Activated T-helper 17 cell treated with anti-CD3 and anti-CD28 coated beads, Interleukin-2, amount 50 U/mL, for 72 hours (primary cell): ENCODE results near the gene ADAMTS7. TPM values are rescaled to one million over a fixed set of nuclear protein-coding genes. Genes with fewer than 3 reads are reported as not detected.
"Not testable (repeated sequence)": the region's sequence is repeated elsewhere in the genome, so short reads cannot be mapped to it uniquely, and the experiment has no call there.

Source experiments
- ATAC-seq: fragments of 150-1000 bp; cut with Tn5 transposase; replicated peaks from 2 replicates; pipeline ENCODE4 v1.10.0; 2021; ENCODE audit warnings: mild to moderate bottlenecking, moderate library complexity
- H3K27ac Mint-ChIP-seq: one replicate; pipeline ENCODE4 v1.8.0; 2022; ENCODE audit warnings: mixed read lengths
- H3K27me3 Mint-ChIP-seq: one replicate; pipeline ENCODE4 v1.8.0; 2022; ENCODE audit warnings: mixed read lengths
- H3K36me3 Mint-ChIP-seq: one replicate; pipeline ENCODE4 v1.8.0; 2022; ENCODE audit warnings: low read depth, mild to moderate bottlenecking, mixed read lengths
- H3K4me1 Mint-ChIP-seq: one replicate; pipeline ENCODE4 v1.8.0; 2022; ENCODE audit warnings: mixed read lengths
- H3K4me3 Mint-ChIP-seq: one replicate; pipeline ENCODE4 v1.8.0; 2022; ENCODE audit warnings: mild to moderate bottlenecking, mixed read lengths
- H3K9me3 Mint-ChIP-seq: one replicate; pipeline ENCODE4 v1.8.0; 2022; ENCODE audit warnings: mixed read lengths
- total RNA-seq, 2 donors: library from RNA; stranded (reverse); gene quantifications; one replicate each; pipeline ENCODE4 v1.2.3, GENCODE V29; 2022

ADAMTS7 gene
- total RNA-seq, 2 donors from 2014 or later: 1.2 to 4.4 TPM

- Mint-ChIP-seq H3K27ac (no peak overlapping the region), H3K36me3 (no peaks in the 10 kb centered on the region), H3K4me3 (no peak overlapping the region), H3K4me1 (no peaks in the 10 kb centered on the region), H3K9me3 (no peaks in the 10 kb centered on the region), H3K27me3 (peaks cover 9% of the 10 kb centered on the region)
- no peak for ATAC-seq
Measured at GRCh38 chr15:78726870-78727551, 84.3 kb downstream of the ADAMTS7 start.

GRCh38 chr15:78719819-78720450 lies 91.3 kb downstream of the ADAMTS7 start:
- H3K27ac Mint-ChIP-seq, H3K9me3 Mint-ChIP-seq, H3K4me3 Mint-ChIP-seq, H3K36me3 Mint-ChIP-seq, H3K4me1 Mint-ChIP-seq, ATAC-seq: not testable (repeated sequence)
- peaks cover 13% of the 10 kb centered on the region for H3K27me3 Mint-ChIP-seq

- no peak overlapping the region for H3K4me3 Mint-ChIP-seq
- no peaks in the 10 kb centered on the region for H3K36me3 Mint-ChIP-seq
- no peaks in the 10 kb centered on the region for H3K9me3 Mint-ChIP-seq
- H3K27ac Mint-ChIP-seq: no peak overlapping the region
- H3K27me3 Mint-ChIP-seq: peaks cover 13% of the 10 kb centered on the region
- no peak for ATAC-seq
- no peaks in the 10 kb centered on the region for H3K4me1 Mint-ChIP-seq
Measured at GRCh38 chr15:78718837-78719236, 92.4 kb downstream of the ADAMTS7 start.

- Mint-ChIP-seq H3K9me3 (no peaks in the 10 kb centered on the region), H3K4me1 (no peaks in the 10 kb centered on the region), H3K4me3 (no peak overlapping the region), H3K27me3 (peaks cover 18% of the 10 kb centered on the region), H3K27ac (no peak overlapping the region), H3K36me3 (no peaks in the 10 kb centered on the region)
- ATAC-seq: no peak
Measured at GRCh38 chr15:78717956-78718656, 93.2 kb downstream of the ADAMTS7 start.

GRCh38 chr15:78716651-78717050 lies 94.6 kb downstream of the ADAMTS7 start:
- no peak for ATAC-seq
- Mint-ChIP-seq H3K36me3 (no peaks in the 10 kb centered on the region), H3K9me3 (no peaks in the 10 kb centered on the region), H3K4me1 (no peaks in the 10 kb centered on the region), H3K27me3 (peaks cover 18% of the 10 kb centered on the region), H3K4me3 (no peak overlapping the region), H3K27ac (no peak overlapping the region)

GRCh38 chr15:78715930-78716329 lies 95.3 kb downstream of the ADAMTS7 start:
- H3K4me3 Mint-ChIP-seq: no peak overlapping the region
- H3K27ac Mint-ChIP-seq: no peak overlapping the region
- no peaks in the 10 kb centered on the region for H3K9me3 Mint-ChIP-seq
- H3K4me1 Mint-ChIP-seq: no peaks in the 10 kb centered on the region
- peak; percentile 92 for ATAC-seq
- no peaks in the 10 kb centered on the region for H3K36me3 Mint-ChIP-seq
- H3K27me3 Mint-ChIP-seq: peaks cover 21% of the 10 kb centered on the region

GRCh38 chr15:78715434-78715833 lies 95.8 kb downstream of the ADAMTS7 start:
- no peak overlapping the region for H3K4me3 Mint-ChIP-seq
- no peaks in the 10 kb centered on the region for H3K4me1 Mint-ChIP-seq
- no peaks in the 10 kb centered on the region for H3K36me3 Mint-ChIP-seq
- H3K27me3 Mint-ChIP-seq: peaks cover 21% of the 10 kb centered on the region
- H3K9me3 Mint-ChIP-seq: no peaks in the 10 kb centered on the region
- ATAC-seq: no peak
- H3K27ac Mint-ChIP-seq: no peak overlapping the region

GRCh38 chr15:78714890-78715289 lies 96.4 kb downstream of the ADAMTS7 start:
- Mint-ChIP-seq H3K27ac (no peak overlapping the region), H3K4me3 (no peak overlapping the region)

GRCh38 chr15:78712797-78713515 lies 98.3 kb downstream of the ADAMTS7 start:
- Mint-ChIP-seq H3K9me3 (no peaks in the 10 kb centered on the region), H3K27ac (no peak overlapping the region), H3K36me3 (no peaks in the 10 kb centered on the region), H3K4me1 (no peaks in the 10 kb centered on the region), H3K27me3 (peaks cover 25% of the 10 kb centered on the region), H3K4me3 (no peak overlapping the region)
- no peak for ATAC-seq

More at GRCh38 chr15:78714890-78715289, 96.4 kb downstream of the ADAMTS7 start:
- H3K27me3 Mint-ChIP-seq: peaks cover 25% of the 10 kb centered on the region
- H3K36me3 Mint-ChIP-seq: no peaks in the 10 kb centered on the region
- H3K9me3 Mint-ChIP-seq: no peaks in the 10 kb centered on the region
- H3K4me1 Mint-ChIP-seq: no peaks in the 10 kb centered on the region
- ATAC-seq: peak; percentile 64

GRCh38 chr15:78711638-78712037 lies 99.6 kb downstream of the ADAMTS7 start:
- peaks cover 35% of the 10 kb centered on the region for H3K27me3 Mint-ChIP-seq
- H3K9me3 Mint-ChIP-seq: no peaks in the 10 kb centered on the region
- H3K4me1 Mint-ChIP-seq: no peaks in the 10 kb centered on the region
- no peak overlapping the region for H3K27ac Mint-ChIP-seq
- no peaks in the 10 kb centered on the region for H3K36me3 Mint-ChIP-seq
- H3K4me3 Mint-ChIP-seq: no peak overlapping the region
- no peak for ATAC-seq

- H3K27me3 Mint-ChIP-seq: peaks cover 43% of the 10 kb centered on the region
- H3K36me3 Mint-ChIP-seq: no peaks in the 10 kb centered on the region
- H3K9me3 Mint-ChIP-seq: no peaks in the 10 kb centered on the region
- no peak overlapping the region for H3K27ac Mint-ChIP-seq
- H3K4me3 Mint-ChIP-seq: no peak overlapping the region
- H3K4me1 Mint-ChIP-seq: no peaks in the 10 kb centered on the region
- ATAC-seq: peak; percentile 97
Measured at GRCh38 chr15:78709263-78709882, 101.9 kb downstream of the ADAMTS7 start.
